Fibroblast of skin of right quadriceps (primary cell): ENCODE data around the gene NSUN2.
"Not testable (repeated sequence)": the region's sequence is repeated elsewhere in the genome, so short reads cannot be mapped to it uniquely, and the experiment has no call there.

ENCODE experiments used
- DNase-seq: peaks from one replicate; pipeline ENCODE4 v3.0.0-alpha.2; 2013

NSUN2 gene

DNA sequence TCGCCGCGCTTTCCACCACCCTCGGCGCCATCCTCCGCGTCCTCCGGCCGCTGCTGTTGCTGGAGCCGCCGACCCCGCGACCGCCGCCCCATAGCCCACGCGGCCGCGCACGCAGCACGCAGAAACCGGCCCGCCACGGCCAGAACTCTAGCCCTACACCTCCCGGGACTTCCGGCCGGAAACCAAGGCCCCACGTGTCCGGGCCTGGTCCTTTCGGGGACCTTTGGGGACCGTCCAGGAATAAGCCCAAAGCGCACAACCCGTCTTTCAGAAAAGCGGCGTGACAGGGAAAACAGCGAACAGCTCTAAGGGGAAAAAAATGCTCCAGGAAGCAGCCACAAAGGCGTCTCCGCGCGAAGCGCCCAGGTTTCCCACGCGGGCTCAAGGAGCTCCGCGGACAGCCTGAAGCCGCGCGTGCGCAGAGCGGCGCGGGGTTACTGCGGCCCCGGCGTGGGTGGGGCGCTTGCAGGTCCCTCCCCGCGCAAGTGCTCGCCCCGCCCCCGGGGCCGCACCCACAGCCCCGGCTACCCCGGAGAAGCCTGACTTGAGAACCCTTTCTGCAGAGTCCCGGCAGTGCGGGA, at the start of gene NSUN2, which contains the start of gene SRD5A1:
Gene NSUN2, minus strand, starts transcription at position 157 of the 581 bp plus-strand sequence. Its CDS starts 65 bp downstream, at position 92.
Gene SRD5A1, plus strand, starts transcription at position 553 of the 581 bp plus-strand sequence. CDS start 137 bp downstream, outside the sequence.
- peak; percentile 88 for DNase-seq

DNA sequence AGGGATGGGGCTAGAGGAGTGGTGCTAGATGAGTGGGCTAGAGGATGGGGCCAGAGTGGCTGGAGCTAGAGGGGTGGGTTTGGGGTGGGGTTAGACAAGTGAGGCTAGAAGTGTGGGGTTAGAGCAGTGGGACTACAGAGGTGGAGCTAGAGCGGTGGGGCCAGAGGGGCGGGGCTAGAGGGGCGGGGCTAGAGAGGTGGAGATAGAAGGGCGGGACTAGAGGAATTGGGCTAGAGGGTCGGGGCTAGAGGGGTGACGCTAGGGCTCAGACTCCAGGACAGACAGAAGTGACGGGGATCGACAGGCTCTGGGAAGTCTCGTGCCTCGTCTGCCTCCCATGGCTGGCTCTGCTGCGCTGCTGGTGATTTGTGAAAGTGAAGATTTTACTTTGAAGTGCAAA, 49.4 kb upstream of the NSUN2 start:
- DNase-seq: no peak

DNA sequence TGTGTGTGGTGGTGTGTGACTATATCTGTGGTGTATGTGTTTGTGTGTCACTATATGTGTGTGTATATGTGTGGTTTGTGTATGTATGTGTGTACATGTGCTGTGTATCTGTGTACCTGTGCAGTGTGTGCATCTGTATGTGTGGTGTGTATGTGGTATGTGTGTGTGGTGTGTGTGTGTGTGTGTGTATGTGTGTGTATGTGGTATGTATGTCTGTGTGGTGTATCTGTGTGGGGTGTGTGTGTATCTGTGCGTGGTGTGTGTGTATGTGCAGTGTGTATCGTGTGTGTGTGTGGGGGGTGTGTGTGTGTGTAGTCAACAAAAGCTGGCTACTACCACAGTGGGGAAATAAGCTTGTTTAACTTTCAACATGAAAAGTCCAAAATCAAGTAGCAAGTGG, 48.8 kb upstream of the NSUN2 start:
- no peak for DNase-seq

DNA sequence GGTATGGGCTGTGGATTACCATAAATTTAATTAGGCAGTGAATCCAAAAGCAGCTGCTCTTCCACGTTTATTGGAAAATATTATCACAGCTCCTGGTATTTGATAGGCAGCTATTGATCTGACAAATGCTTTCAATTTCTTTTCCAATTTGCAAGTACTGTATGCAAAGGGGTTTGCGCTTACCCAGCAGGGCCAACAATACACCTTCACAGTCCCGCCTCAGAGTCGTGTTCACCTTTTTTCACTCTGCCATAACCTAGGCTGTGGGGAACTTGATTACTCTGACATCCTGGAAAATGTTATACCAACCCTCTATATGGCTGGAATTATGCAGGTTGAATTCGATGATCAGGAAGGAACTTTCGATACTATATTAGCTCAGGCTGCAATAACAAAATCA, 48.1 kb upstream of the NSUN2 start:
- DNase-seq: no peak

DNA sequence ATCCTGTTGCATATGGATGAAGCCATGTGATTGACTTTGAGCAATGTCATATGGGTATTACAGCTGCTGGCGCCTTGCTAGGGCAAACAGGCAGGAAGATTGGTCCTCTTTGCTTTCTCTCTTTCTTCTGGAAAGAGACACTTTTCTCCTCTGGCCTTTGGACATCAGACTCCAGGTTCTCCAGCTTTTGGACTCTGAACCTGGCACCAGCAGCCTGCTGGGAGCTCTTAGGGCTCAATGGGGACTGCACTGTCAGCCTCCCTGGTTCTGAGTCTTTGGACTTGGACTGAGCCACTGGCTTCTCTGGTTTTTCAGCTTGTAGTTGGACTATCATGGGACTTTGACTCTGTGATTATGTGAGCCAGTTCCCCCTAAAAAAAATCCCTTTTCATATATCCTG, 45.5 kb upstream of the NSUN2 start:
- DNase-seq: no peak

DNA sequence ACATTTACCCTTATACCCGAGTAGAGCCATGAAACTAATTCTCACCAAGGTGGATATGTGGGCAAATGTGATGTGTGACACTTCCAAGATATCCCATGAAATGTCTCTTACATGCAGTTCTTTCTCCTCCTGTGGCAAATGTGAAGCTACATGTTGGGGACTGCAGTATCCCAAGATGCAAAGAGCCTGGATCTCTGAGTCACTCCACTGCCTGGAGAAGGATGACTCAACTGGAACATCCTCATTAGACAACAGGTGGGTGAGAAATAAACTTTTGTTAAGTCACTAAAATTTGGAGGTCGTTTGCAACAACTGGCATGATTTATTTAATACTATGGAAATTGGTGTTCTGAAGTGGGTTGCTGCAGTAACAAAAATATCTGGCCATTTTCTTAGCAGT, 43.9 kb upstream of the NSUN2 start:
- peak; percentile 15 for DNase-seq

DNA sequence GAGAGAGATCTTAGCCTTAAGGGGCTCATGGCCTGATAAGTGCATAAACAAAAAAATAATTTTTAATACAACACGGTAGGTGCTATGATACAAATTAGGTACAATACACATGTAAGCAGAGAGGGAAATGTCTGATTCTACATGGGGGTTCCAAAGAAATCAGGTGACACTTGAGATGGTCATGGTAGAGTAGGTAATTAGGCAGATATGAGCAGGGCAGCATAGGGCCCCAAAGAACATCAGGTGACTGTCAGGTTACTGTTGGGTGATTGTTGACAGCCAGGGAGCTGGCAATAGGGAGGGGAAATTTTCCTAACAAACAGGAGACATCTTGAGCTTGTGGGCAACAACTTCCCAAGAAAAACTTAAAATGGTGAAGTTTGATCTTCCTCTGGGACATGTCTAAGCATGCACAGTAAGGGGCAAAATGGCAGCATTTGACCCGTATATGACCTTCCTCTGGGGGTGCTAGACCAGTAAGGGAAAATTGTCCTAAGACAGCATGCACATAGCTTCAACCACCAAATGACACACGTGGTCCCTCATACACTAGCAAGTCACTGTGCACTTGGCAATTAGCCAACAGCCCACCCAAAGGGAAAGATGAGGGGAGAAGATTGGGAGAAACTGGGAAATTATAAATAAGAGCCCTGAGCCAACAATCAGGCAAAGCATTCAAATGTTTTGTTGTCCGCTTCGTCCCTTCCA, 43.1 kb upstream of the NSUN2 start:
- no peak for DNase-seq

DNA sequence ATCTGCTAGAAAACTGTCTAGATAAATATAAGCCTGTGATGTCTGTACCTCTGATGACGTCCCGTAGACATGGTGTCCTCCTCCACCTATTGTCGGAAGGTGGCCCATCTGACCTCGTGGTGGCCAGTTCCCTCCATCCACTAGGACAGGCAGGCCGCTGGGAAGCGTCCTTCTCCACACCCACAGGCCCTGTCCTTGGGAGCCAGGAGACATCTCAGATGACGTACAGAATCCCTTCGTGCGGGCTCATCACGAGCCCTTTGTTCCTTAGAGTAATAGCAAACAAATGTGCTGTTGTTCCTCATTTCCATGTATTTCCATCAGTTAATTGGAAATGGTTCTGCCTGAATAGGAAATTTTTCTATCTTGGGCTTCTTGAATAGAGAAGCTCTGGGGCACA, 42.0 kb upstream of the NSUN2 start:
- no peak for DNase-seq

DNA sequence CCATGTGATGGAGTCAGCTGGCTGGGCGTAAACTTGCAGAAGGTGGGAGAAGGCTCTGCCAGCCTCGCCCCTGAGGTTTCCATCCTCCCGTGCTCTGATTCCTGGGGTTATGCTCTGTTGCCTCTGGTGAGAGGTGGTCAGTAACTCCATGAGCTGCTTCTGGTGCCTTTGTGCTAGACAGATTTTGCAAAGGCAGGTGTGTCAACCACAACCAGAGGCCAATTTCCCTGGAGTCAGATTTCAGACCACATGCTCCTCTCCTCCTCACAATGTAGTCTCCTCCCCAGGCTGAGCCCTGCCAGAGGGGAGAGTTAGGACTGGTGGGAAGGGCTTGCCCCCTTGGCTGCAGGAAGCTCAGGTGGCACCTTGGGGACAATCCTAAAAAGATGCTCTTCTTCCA, 41.6 kb upstream of the NSUN2 start:
- DNase-seq: no peak

DNA sequence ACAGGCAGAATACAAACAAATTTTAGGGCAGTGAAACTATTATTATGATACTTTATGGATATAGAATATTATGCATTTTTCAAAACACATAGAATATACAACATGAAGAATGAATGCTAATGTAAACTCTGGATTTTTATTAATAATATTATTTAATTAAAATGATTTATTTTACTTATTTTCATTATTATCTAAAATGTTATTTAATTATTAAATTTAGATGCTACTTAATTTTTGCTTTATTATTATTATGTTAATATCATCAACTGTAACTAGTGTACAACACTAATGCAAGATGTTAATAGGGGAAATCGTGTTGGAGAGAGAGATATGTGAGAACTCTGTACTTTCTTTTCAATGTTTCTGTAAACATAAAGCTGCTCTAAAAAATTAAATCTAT, 41.1 kb upstream of the NSUN2 start:
- DNase-seq: no peak

DNA sequence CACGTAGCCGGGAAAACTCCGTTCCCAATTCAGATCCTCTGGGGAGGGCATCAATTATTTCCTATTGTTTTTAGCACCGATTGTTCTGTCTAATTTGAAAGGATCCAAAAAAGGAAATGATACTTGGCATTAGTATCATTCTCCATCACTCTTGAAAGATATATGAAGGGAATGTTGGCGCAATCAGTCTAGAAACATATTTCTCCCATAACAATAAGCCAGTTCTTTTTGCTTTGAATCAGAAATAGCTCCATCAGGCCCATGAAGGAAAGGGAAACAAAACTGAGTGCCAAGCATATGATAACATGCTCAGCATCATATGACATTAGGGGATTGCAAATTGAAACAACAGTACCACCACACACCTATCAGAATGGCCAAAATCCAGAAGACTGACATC, 40.2 kb upstream of the NSUN2 start:
- no peak for DNase-seq

DNA sequence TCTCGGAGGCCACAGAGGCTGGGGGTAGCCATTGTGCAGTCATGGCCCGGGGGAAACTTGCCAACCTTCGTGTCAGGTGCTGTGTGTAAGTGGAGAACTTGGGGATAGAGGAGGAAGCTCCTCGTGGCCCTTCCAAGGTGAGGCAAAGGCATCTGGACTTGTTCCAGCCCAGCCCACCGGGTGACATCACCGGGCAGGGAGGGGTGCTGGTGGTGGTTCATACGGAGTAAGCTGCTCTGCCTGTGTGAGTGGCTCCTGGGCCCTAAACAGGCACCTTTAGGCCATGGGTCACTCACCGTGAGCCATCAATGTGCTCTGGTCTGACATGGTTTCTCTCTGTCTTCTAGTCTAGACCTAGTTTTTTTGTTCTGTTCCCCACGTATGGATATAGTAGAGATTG, 35.9 kb upstream of the NSUN2 start:
- not testable (repeated sequence) for DNase-seq

DNA sequence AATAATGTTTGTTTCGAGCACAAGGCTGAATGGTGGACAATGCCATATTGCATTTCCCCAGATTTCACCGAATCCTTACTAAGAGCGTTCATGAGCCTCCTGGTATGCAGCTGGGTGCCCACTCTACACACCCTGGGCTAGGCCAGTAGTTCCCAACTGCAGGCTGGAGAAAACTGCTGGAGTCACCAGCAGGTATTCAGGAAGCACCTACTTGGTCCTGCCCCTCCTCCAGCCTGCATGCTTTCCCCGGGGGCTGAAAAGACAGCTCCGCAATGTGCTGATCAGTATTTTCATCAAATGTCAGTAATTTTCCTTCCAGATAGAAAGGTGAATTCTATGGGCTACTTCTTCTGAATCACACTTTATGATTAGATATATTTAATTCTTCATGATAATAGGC, 34.8 kb upstream of the NSUN2 start:
- DNase-seq: no peak

DNA sequence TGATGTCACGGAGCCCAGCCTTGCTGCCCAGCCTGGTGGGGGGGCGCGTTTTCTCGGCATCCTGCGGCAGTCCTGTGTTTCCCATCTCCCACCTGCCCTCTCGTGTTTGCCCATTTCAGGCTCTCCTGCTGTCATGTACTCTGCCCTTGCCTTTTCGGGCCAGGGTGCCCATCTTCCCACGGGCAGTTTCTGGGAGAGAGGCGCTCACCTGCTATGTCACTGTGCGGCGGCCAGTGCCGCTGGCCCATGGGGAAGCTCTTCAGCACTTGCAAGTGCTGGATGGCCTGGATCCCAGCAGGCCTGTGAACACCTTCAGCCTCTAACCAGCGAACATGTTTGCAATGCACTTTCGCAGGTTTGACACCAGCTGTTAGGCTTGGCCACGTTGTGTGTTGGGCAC, 33.9 kb upstream of the NSUN2 start:
- DNase-seq: no peak

DNA sequence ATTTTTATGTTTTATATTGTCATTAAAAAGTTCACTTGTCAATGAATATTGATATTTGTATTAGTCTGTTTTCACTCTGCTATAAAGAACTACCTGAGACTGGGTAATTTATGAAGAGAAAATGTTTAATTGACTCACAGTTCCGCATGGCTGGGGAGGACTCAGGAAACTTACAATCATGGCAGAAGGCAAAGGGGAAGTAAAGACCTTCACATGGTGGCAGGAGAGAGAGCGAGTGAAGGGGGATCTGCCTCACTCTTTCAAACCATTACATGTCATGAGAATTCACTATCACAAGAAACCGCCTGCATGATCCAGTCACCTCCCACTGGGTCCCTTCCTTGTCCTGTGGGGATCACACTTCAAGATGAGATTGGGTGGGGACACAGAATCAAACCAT, 27.8 kb upstream of the NSUN2 start:
- DNase-seq: no peak

DNA sequence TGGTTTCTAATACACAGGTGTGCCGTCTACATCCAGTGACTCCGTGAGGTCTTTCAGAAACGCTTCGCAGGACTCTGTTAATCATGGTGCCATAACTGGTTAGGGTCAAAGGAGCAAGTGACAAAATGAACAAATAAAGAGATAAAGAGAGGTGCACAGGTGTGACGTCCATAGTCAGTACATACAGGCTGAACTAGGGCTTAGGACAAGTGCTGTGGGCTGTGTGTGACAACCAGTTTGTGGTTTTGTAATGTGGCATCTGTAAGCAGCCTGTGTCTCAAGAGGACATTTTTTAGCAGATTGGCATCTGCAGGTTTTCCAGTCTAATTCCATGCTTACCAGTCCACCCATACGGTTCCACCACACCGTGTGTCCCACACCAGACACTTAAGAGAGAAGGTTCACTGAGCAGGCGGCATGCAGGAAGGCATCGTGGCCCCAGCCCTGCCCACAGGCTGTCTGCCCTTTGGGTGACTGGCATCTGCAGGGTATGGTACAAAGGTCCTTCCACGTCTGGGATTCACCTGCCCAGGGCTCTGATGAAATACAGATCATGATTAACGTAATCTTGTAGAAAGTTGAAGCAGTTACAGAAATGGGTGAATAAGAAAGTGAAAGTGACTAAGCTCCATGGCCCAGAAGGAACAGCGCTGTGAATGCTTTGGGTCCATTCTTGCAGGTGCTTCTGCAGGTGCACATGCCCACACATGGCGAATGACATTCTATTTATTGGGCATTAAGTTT, 27.3 kb upstream of the NSUN2 start:
- no peak for DNase-seq

DNA sequence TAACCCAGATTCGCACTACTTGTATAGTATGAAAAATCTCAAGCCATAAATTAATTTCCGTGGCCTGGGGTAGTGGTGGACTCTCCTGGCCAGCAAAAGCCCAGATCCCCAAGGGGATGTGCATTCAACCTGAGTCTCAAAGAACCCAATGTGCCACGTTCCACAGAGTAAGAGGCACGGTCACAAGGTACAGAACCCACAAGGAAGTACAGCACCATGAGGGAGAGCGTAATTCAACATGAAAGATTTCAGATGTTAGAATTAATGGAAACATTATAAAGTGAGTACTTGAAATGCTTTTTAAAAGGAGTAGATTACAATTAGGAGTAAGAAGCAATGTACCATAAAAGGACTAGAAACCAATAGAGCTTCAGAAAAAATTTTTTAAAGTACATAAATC, 23.8 kb upstream of the NSUN2 start:
- DNase-seq: no peak

DNA sequence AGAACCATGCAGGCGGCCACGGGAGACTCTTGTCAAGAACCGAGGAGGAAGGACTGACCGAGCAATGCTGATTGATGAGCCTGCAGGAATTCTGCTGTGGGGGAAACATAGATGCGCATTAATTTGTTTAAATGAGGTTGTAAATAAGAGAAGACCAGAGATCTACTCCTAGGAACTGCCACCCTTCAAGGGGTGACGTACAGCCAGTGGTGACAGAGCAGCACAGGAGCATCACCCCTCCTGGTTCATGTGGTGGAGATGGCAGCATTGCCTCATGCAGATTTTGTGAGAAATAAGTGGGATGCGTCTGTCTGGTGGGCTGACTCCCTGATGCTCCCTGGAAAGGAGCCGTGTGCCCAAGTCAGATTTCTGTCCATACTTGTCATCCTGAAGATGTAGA, 22.6 kb upstream of the NSUN2 start:
- no peak for DNase-seq

DNA sequence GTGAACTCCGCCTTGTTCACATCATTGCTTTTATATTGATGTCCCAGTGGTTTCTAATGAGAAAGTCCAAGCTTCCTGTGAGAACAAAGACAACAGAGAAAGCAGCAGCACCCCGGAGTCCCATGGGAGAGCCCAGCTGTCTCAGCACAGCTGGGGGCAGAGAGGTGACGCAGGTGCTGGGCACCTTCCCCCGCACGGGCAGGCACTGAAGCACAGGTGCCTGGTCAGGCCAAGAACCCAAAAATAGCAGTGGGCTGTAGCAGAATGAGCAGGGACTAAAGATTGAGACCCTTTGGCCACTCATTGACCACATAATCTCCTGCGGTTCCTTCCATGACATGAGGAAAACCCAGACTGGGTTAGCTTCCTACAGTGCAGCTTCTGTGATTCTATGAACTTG, 19.2 kb upstream of the NSUN2 start:
- DNase-seq: no peak

DNA sequence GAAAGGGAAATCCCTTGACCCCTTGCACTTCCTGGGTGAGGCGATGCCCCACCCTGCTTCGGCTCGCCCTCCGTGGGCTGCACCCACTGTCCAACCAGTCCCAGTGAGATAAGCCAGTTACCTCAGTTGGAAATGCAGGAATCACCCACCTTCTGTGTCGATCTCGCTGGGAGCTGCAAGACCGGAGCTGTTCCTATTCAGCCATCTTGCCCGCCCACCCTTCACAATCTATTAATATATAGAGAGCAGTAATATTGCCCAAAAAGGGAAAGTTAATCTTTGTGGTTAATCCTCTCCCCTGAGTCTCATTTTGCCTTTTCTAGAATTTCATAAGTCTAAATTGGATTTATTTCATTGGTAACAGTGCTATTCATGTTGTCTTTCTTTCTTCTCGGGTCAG, 16.8 kb upstream of the NSUN2 start:
- DNase-seq: no peak

DNA sequence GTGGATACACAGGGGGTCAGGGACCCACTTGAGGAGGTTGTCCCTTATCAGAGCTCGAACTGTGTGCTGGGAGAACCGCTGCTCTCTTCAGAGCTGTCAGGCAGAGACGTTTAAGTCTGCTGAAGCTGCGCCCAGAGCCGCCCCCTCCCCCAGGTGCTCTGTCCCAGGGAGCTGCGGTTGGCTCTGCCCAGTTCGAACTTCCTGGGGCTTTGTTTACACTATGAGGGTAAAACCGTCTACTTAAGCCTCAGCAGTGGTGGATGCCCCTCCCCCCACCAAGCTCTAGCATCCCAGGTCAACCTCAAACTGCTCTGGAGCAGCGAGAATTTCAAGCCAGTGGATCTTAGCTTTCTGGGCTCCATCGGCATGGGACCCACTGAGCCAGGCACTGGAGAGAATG, 16.3 kb upstream of the NSUN2 start:
- no peak for DNase-seq

DNA sequence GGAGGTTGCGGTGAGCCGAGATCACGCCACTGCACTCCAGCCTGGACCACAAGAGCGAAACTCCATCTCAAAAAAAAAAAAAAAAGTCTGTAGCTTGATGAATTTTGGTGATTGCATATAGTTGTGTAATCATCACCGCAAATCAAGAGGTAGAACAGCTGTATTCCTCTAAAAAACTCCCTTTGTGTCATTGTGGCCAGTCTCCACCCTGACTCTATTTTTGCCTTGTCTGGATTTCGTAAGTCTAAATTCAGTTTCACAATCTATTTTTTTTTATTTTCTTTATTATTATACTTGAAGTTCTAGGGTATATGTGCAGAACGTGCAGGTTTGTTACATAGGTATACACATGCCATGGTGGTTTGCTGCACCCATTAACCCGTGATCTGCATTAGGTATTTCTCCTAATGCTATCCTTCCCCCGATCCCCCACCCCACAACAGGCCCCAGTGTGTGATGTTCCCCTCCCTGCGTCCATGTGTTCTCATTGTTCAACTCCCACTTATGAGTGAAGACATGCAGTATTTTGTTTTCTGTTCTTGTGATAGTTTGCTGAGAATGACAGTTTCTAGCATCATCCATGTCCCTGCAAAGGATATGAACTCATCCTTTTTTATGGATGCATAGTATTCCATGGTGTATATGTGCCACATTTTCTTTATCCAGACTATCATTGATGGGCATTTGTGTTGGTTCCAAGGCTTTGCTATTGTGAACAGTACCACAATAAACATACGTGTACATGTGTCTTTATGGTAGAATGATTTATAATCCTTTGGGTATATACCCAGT, 12.9 kb upstream of the NSUN2 start:
- DNase-seq: not testable (repeated sequence)

DNA sequence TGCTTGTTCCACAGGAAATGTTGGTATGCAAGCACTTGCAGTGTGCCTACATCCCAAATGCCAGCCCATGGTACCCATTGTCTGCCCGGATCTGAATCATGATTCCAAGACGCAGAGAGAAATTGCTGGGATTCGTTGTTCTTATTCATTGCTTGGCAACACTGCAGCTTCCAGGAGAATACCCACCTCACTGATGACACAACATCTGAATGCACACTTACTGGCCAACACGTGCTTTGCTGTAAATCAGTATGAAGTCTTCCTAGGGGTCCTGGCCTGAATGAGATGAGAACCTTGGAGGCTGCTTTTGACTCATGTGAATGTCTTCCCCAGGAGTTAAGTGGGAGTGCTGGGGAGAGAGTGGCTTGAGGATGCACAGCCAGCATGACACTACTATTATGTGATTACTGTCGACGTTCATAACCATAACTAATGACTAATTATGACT, 12.0 kb upstream of the NSUN2 start:
- DNase-seq: peak; percentile 9
